ENCODE results near the gene ALG11.

Gene ALG11

GRCh38 chr13:52001120-52001731 is 11.0 kb upstream of the ALG11 start:
- H3K27me3 ChIP-seq (ENCODE audit: insufficient read depth, low read length): peaks cover 8% of the 10 kb centered on the region; the same call in 1 of the 2 replicates
- H3F3A ChIP-seq (ENCODE audit: insufficient read depth, low read length): no peaks in the 10 kb centered on the region

GRCh38 chr13:52002361-52002760 is 9.8 kb upstream of the ALG11 start:
- TF ChIP-seq CTCF (IDR thresholded peaks at IDR 0.05; ENCODE audit: low read length): no peak
- no peak for TF ChIP-seq EZH2 (IDR thresholded peaks at IDR 0.05; ENCODE audit: borderline replicate concordance, low read length)
- Histone ChIP-seq H3K4me3 (ENCODE audit: low read depth, low read length, poor library complexity, severe bottlenecking) (no peak overlapping the region), H3F3A (ENCODE audit: insufficient read depth, low read length) (no peaks in the 10 kb centered on the region), H3K27me3 (ENCODE audit: insufficient read depth, low read length) (peaks cover 12% of the 10 kb centered on the region; the same call in 1 of the 2 replicates), H3K4me2 (ENCODE audit: low read length) (no peak overlapping the region), H3K9me2 (ENCODE audit: low read depth, low read length) (no peaks in the 10 kb centered on the region), H3K36me3 (ENCODE audit: insufficient read depth, low read length) (no peaks in the 10 kb centered on the region), H3K4me1 (ENCODE audit: insufficient read depth, low read length, severe bottlenecking) (no peaks in the 10 kb centered on the region), H3K79me2 (ENCODE audit: insufficient read depth, low read length) (no peaks in the 10 kb centered on the region), H3K9me3 (ENCODE audit: low read length) (no peaks in the 10 kb centered on the region), H4K20me1 (ENCODE audit: insufficient read depth, low read length) (no peaks in the 10 kb centered on the region), H3K27ac (ENCODE audit: low read depth, low read length, poor library complexity, severe bottlenecking) (no peak overlapping the region), H3K9ac (ENCODE audit: low read length) (no peak overlapping the region), H2AFZ (ENCODE audit: low read length) (no peak overlapping the region)

More at GRCh38 chr13:52001120-52001731, 11.0 kb upstream of the ALG11 start:
- H3K4me3 ChIP-seq (ENCODE audit: low read depth, low read length, poor library complexity, severe bottlenecking): no peak overlapping the region
- no peak overlapping the region for H3K27ac ChIP-seq (ENCODE audit: low read depth, low read length, poor library complexity, severe bottlenecking)
- no peaks in the 10 kb centered on the region for H4K20me1 ChIP-seq (ENCODE audit: insufficient read depth, low read length)
- H3K36me3 ChIP-seq (ENCODE audit: insufficient read depth, low read length): no peaks in the 10 kb centered on the region
- TF ChIP-seq EZH2 (IDR thresholded peaks at IDR 0.05; ENCODE audit: borderline replicate concordance, low read length) (no peak), CTCF (IDR thresholded peaks at IDR 0.05; ENCODE audit: low read length) (peak; percentile 76)
- H3K9me3 ChIP-seq (ENCODE audit: low read length): no peaks in the 10 kb centered on the region
- no peaks in the 10 kb centered on the region for H3K9me2 ChIP-seq (ENCODE audit: low read depth, low read length)
- H3K9ac ChIP-seq (ENCODE audit: low read length): no peak overlapping the region
- no peak overlapping the region for H2AFZ ChIP-seq (ENCODE audit: low read length)
- no peaks in the 10 kb centered on the region for H3K79me2 ChIP-seq (ENCODE audit: insufficient read depth, low read length)
- H3K4me1 ChIP-seq (ENCODE audit: insufficient read depth, low read length, severe bottlenecking): no peaks in the 10 kb centered on the region
- H3K4me2 ChIP-seq (ENCODE audit: low read length): no peak overlapping the region

- Histone ChIP-seq H3F3A (ENCODE audit: insufficient read depth, low read length) (no peaks in the 10 kb centered on the region), H3K4me2 (ENCODE audit: low read length) (no peak overlapping the region), H3K79me2 (ENCODE audit: insufficient read depth, low read length) (no peaks in the 10 kb centered on the region), H3K9me2 (ENCODE audit: low read depth, low read length) (no peaks in the 10 kb centered on the region), H4K20me1 (ENCODE audit: insufficient read depth, low read length) (no peaks in the 10 kb centered on the region), H3K27me3 (ENCODE audit: insufficient read depth, low read length) (peaks cover 12% of the 10 kb centered on the region; the same call in 1 of the 2 replicates), H3K9ac (ENCODE audit: low read length) (no peak overlapping the region), H3K9me3 (ENCODE audit: low read length) (no peaks in the 10 kb centered on the region), H3K4me1 (ENCODE audit: insufficient read depth, low read length, severe bottlenecking) (no peaks in the 10 kb centered on the region), H3K4me3 (ENCODE audit: low read depth, low read length, poor library complexity, severe bottlenecking) (no peak overlapping the region), H3K27ac (ENCODE audit: low read depth, low read length, poor library complexity, severe bottlenecking) (no peak overlapping the region), H2AFZ (ENCODE audit: low read length) (no peak overlapping the region), H3K36me3 (ENCODE audit: insufficient read depth, low read length) (no peaks in the 10 kb centered on the region)
- TF ChIP-seq EZH2 (IDR thresholded peaks at IDR 0.05; ENCODE audit: borderline replicate concordance, low read length) (no peak), CTCF (IDR thresholded peaks at IDR 0.05; ENCODE audit: low read length) (no peak)
These were observed 8.7 kb upstream of the ALG11 start for GRCh38 chr13:52003541-52003940.
